GM21423 (cell line): ENCODE data around the gene ZNF860.
"Not testable (repeated sequence)": the region's sequence is repeated elsewhere in the genome, so short reads cannot be mapped to it uniquely, and the experiment has no call there.

Source experiments
- ATAC-seq: cut with Tn5 transposase; IDR thresholded peaks from one replicate; pipeline ENCODE4 v1.9.1; 2021; ENCODE audit warnings: mild to moderate bottlenecking, moderate library complexity; ENCODE audit not compliant: unreplicated experiment

Gene ZNF860

GRCh38 chr3:31995026-31995425, 13.5 kb downstream of the ZNF860 start:
- not testable (repeated sequence) for ATAC-seq

- ATAC-seq, result no peak
Measured at GRCh38 chr3:31996195-31996594, 14.6 kb downstream of the ZNF860 start.

- ATAC-seq, result no peak
Measured at GRCh38 chr3:31997500-31997899, 15.9 kb downstream of the ZNF860 start.

GRCh38 chr3:31999907-32000439, 18.4 kb downstream of the ZNF860 start:
- no peak for ATAC-seq

- ATAC-seq, result no peak
Measured at GRCh38 chr3:32000877-32001276, 19.3 kb downstream of the ZNF860 start.

GRCh38 chr3:32002561-32003368, 21.2 kb downstream of the ZNF860 start:
- ATAC-seq, result no peak

GRCh38 chr3:32003380-32003779, 21.8 kb downstream of the ZNF860 start:
- no peak for ATAC-seq

- no peak for ATAC-seq
Measured at GRCh38 chr3:32004113-32004765, 22.7 kb downstream of the ZNF860 start.

GRCh38 chr3:32009101-32009500, 27.6 kb downstream of the ZNF860 start:
- no peak for ATAC-seq

GRCh38 chr3:32009957-32010356, 28.4 kb downstream of the ZNF860 start:
- no peak for ATAC-seq

- ATAC-seq, result not testable (repeated sequence)
Measured at GRCh38 chr3:32010699-32011098, 29.1 kb downstream of the ZNF860 start.

GRCh38 chr3:32015638-32016037, 34.1 kb downstream of the ZNF860 start:
- not testable (repeated sequence) for ATAC-seq

GRCh38 chr3:32017286-32017685, 35.7 kb downstream of the ZNF860 start:
- ATAC-seq, result no peak

- no peak for ATAC-seq
Measured at GRCh38 chr3:32018757-32019564, 37.4 kb downstream of the ZNF860 start.

- no peak for ATAC-seq
Measured at GRCh38 chr3:32021155-32021554, 39.6 kb downstream of the ZNF860 start.

GRCh38 chr3:32021748-32022147, 40.2 kb downstream of the ZNF860 start:
- no peak for ATAC-seq

- ATAC-seq, result no peak
Measured at GRCh38 chr3:32022947-32023346, 41.4 kb downstream of the ZNF860 start.

- no peak for ATAC-seq
Measured at GRCh38 chr3:32026593-32026992, 45.0 kb downstream of the ZNF860 start.

- ATAC-seq, result no peak
Measured at GRCh38 chr3:32037932-32038267, 56.4 kb downstream of the ZNF860 start.

- no peak for ATAC-seq
Measured at GRCh38 chr3:32041316-32041715, 59.8 kb downstream of the ZNF860 start.
